ENCODE data around the gene PCSK9. TPM values are rescaled to one million over a fixed set of nuclear protein-coding genes. Genes with fewer than 3 reads are reported as not detected.

The PCSK9 gene
- total and polyA plus RNA-seq, 2 of the 13 experiments (the other 11 are each of a cell fraction or from before 2014, with no cell fraction given), result 33.3 to 80.5 TPM

- TF ChIP-seq FOXP1 (IDR thresholded peaks at IDR 0.05), result no peak
- no peak for TF ChIP-seq FOXP1 (CRISPR knock-in tag; IDR thresholded peaks at IDR 0.05)
- 0 out of 2 replicates have a peak, but pooled peaks have one; percentile 48 for TF ChIP-seq ZNF550 (CRISPR knock-in tag; IDR thresholded peaks at IDR 0.05; ENCODE audit: borderline replicate concordance)
- TF ChIP-seq SALL1 (CRISPR knock-in tag; IDR thresholded peaks at IDR 0.05), result peak; percentile 38; the same call in 1 of the 2 replicates
- TF ChIP-seq KDM2A (CRISPR knock-in tag; IDR thresholded peaks at IDR 0.05; ENCODE audit: borderline replicate concordance, low read depth), result peak; percentile 44; the same call in 1 of the 2 replicates
- TF ChIP-seq MAX (IDR thresholded peaks at IDR 0.05), result peak; percentile 38; the same call in 1 of the 2 replicates
- TF ChIP-seq SKIL (CRISPR knock-in tag; IDR thresholded peaks at IDR 0.05; ENCODE audit: borderline replicate concordance), result 0 out of 2 replicates have a peak, but pooled peaks have one; percentile 4
- no peak for TF ChIP-seq GMEB1 (CRISPR knock-in tag; IDR thresholded peaks at IDR 0.05; ENCODE audit: borderline replicate concordance)
- TF ChIP-seq KDM1A (CRISPR knock-in tag; IDR thresholded peaks at IDR 0.05), result peak; percentile 86; the same call in 1 of the 2 replicates
- 0 out of 2 replicates have a peak, but pooled peaks have one; percentile 25 for TF ChIP-seq RCOR2 (CRISPR knock-in tag; IDR thresholded peaks at IDR 0.05)
- 0 out of 2 replicates have a peak, but pooled peaks have one; percentile 28 for TF ChIP-seq TFDP1 (CRISPR knock-in tag; IDR thresholded peaks at IDR 0.05; ENCODE audit: borderline replicate concordance)
- TF ChIP-seq ZMYM2 (CRISPR knock-in tag; IDR thresholded peaks at IDR 0.05), result peak; percentile 75; the same call in 1 of the 2 replicates
- peak; percentile 40; the same call in 1 of the 2 replicates for TF ChIP-seq IRF9 (CRISPR knock-in tag; IDR thresholded peaks at IDR 0.05; ENCODE audit: borderline replicate concordance)
Measured at GRCh38 chr1:54996359-54996868, 42.9 kb upstream of the PCSK9 start (continued).
